ACC112 (cell line): ENCODE measurements around the gene SPP1.
"Not testable (repeated sequence)": the region's sequence is repeated elsewhere in the genome, so short reads cannot be mapped to it uniquely, and the experiment has no call there.

Source experiments
- H2AFZ ChIP-seq: fragments of 200-600 bp; sonication (generic); one replicate; pipeline ENCODE4 v1.6.0; 2017; ENCODE audit warnings: antibody characterized with exemption, low read length; ENCODE audit not compliant: unreplicated experiment
- H3K27ac ChIP-seq: fragments of 200-600 bp; sonication (generic); 2 replicates; pipeline ENCODE4 v1.5.1; 2014; ENCODE audit warnings: low read depth, mild to moderate bottlenecking, antibody characterized with exemption, low read length, moderate library complexity
- H3K27me3 ChIP-seq: fragments of 200-600 bp; sonication (generic); 2 replicates; pipeline ENCODE4 v1.6.1; 2014; ENCODE audit warnings: mild to moderate bottlenecking, antibody characterized with exemption, low read length, moderate library complexity, mixed read lengths; ENCODE audit not compliant: insufficient read depth
- H3K36me3 ChIP-seq: fragments of 200-600 bp; sonication (generic); 2 replicates; pipeline ENCODE4 v1.6.1; 2016; ENCODE audit warnings: mild to moderate bottlenecking, antibody characterized with exemption, low read length, moderate library complexity, mixed read lengths; ENCODE audit not compliant: insufficient read depth
- H3K4me1 ChIP-seq: fragments of 200-600 bp; sonication (generic); one replicate; pipeline ENCODE4 v1.6.1; 2016; ENCODE audit warnings: low read length, mixed read lengths; ENCODE audit not compliant: insufficient read depth, unreplicated experiment, control insufficient read depth
- H3K4me3 ChIP-seq: fragments of 200-600 bp; sonication (generic); 2 replicates; pipeline ENCODE4 v1.5.1; 2014; ENCODE audit warnings: mild to moderate bottlenecking, low read depth, low read length
- H3K79me2 ChIP-seq: fragments of 200-600 bp; sonication (generic); one replicate; pipeline ENCODE4 v1.6.0; 2016; ENCODE audit warnings: low read length; ENCODE audit not compliant: control insufficient read depth, unreplicated experiment, insufficient read depth

The SPP1 gene

DNA sequence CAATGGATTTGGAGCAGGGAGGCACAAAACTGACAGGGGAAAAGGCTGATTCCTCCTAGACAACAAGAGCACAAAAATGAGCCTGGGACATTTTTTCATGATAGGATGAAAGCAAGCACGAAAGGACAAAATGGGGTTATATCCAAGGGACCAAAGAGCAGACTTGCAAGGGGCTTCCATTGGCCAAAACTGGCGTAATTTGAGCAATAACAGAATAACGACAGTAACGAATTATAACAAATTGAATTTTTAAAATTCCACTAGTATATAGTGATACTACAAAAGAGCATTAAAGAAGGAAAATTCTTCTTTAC lies 10.3 kb downstream of the SPP1 start:
- no peaks in the 10 kb centered on the region for H3K36me3 ChIP-seq
- no peak overlapping the region for H3K4me3 ChIP-seq
- H3K27me3 ChIP-seq = no peaks in the 10 kb centered on the region
- no peaks in the 10 kb centered on the region for H3K4me1 ChIP-seq
- H3K27ac ChIP-seq = no peak overlapping the region
- no peaks in the 10 kb centered on the region for H3K79me2 ChIP-seq
- no peak overlapping the region for H2AFZ ChIP-seq

DNA sequence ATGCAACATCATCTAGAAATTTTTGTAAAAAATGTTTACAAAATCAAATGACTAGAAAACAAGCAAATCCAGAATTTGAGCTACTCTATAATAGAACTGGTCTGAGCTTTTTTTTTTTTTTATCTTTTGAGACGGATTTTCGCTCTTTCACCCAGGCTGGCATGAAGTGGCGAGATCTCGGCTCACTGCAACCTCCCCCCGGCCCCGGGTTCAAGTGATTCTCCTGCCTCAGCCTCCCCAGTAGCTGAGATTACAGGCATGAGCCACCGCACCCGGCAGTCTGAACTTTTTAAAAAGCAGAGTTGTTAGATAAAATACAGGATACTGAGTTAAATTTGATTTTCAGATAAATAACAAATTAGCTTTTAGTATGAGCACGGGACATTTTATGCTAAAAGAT lies 11.0 kb downstream of the SPP1 start:
- Histone ChIP-seq H3K4me1 (no peaks in the 10 kb centered on the region), H3K4me3 (no peak overlapping the region), H3K79me2 (no peaks in the 10 kb centered on the region), H2AFZ (no peak overlapping the region), H3K27ac (no peak overlapping the region), H3K36me3 (no peaks in the 10 kb centered on the region), H3K27me3 (no peaks in the 10 kb centered on the region)

GRCh38 chr4:87989765-87990164 lies 14.3 kb downstream of the SPP1 start:
- no peaks in the 10 kb centered on the region for H3K79me2 ChIP-seq
- no peaks in the 10 kb centered on the region for H3K27me3 ChIP-seq
- H3K36me3 ChIP-seq = no peaks in the 10 kb centered on the region
- H3K4me3 ChIP-seq = no peak overlapping the region
- no peak overlapping the region for H2AFZ ChIP-seq
- H3K4me1 ChIP-seq = no peaks in the 10 kb centered on the region
- no peak overlapping the region for H3K27ac ChIP-seq

GRCh38 chr4:87995435-87995834 lies 19.9 kb downstream of the SPP1 start:
- no peaks in the 10 kb centered on the region for H3K79me2 ChIP-seq
- no peak overlapping the region for H3K27ac ChIP-seq
- no peak overlapping the region for H3K4me3 ChIP-seq

DNA sequence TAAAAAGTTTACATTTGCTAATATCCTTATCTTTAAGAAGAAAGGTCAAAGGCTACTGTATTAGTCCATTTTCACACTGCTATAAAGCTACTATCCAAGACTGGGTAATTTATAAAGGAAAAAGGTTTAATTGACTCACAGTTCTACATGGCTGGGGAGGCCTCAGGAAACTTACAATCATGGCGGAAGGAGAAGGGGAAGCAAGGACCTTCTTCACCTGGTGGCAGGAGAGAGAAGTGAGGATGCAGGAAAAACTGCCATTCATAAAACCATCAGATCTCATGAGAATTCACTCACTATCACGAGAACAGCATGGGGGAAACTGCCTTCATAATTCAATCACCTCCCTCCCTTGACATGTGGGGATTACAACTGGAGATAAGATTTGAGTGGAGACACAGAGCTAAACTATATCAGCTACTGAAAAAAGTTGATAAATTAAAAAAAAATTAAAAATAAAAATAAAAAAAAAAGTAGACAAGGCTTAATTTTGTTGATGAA lies 23.7 kb downstream of the SPP1 start:
- H3K4me1 ChIP-seq, H3K79me2 ChIP-seq, H2AFZ ChIP-seq, H3K27ac ChIP-seq, H3K4me3 ChIP-seq, H3K36me3 ChIP-seq, H3K27me3 ChIP-seq: not testable (repeated sequence)

More at GRCh38 chr4:87995435-87995834, 19.9 kb downstream of the SPP1 start:
- H2AFZ ChIP-seq = no peak overlapping the region
- no peaks in the 10 kb centered on the region for H3K27me3 ChIP-seq
- no peaks in the 10 kb centered on the region for H3K36me3 ChIP-seq
- H3K4me1 ChIP-seq = no peaks in the 10 kb centered on the region

- Histone ChIP-seq H3K4me3 (no peak overlapping the region), H3K27ac (no peak overlapping the region), H3K36me3 (no peaks in the 10 kb centered on the region), H3K27me3 (no peaks in the 10 kb centered on the region), H3K4me1 (peaks cover 16% of the 10 kb centered on the region), H2AFZ (no peak overlapping the region), H3K79me2 (no peaks in the 10 kb centered on the region)
Measured at GRCh38 chr4:88001871-88002270, 26.4 kb downstream of the SPP1 start.

DNA sequence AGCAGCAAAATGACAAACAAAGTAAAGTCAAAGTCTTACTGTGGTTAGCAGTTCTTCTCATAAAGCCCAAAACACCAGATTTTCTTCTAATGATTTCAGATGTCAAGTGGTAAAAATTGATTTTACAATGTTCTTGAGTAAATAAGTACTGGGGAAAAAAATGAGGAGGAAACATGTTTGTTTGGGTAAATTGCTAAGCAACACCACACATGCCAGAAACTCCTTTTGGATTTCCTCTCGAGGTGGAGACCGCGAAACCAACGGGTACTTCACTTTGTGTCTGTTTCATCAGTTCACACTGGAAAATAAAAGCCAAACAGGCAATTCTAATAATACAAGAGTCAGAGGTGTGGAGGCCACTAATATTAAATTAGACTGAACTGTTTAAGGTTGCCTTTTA lies 27.3 kb downstream of the SPP1 start:
- Histone ChIP-seq H2AFZ (no peak overlapping the region), H3K4me1 (peaks cover 17% of the 10 kb centered on the region), H3K4me3 (no peak overlapping the region), H3K36me3 (no peaks in the 10 kb centered on the region), H3K27me3 (no peaks in the 10 kb centered on the region), H3K27ac (no peak overlapping the region), H3K79me2 (peaks cover 1% of the 10 kb centered on the region)

DNA sequence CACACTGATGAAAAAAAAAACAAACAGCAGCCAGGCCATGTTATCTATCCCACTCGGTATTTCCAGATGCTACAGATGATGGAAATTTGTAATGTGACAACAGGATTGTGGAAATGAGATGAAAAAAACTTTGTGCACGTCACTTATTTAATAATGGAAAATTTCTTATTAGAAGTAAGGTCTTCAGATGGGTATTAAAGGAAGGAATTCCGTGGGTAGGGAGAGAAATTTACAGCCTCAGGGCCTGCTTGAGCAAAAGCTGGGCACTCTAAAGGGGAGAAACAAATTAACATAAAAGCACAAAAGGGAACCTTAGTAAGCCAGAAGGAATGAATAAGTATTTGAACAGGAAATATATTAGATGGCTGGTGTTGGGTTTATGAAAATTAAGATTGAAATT lies 27.7 kb downstream of the SPP1 start:
- H2AFZ ChIP-seq = no peak overlapping the region
- no peak overlapping the region for H3K4me3 ChIP-seq
- no peak overlapping the region for H3K27ac ChIP-seq
- no peaks in the 10 kb centered on the region for H3K36me3 ChIP-seq
- peaks cover 6% of the 10 kb centered on the region for H3K79me2 ChIP-seq
- no peaks in the 10 kb centered on the region for H3K27me3 ChIP-seq
- peaks cover 17% of the 10 kb centered on the region for H3K4me1 ChIP-seq

DNA sequence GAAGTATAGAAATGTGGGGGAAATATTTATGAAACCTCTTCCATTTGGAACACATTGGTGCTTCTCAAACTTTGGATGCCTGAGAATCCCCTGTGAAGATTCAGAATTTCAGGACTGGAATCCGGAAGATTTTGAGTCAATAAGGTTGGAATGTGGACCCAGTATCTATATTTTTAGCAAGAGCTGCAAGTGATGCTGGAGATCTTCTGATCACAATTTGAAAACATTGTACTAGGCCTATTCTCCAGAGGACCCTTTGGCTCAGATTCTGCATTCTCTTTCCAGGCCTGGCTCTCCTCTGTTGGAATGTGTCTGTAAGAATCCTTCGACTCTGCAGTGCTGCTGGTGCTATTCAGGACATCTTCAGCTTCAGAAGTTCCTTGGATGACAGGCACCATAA lies 29.6 kb downstream of the SPP1 start:
- Histone ChIP-seq H3K27ac (peak overlapping the region; percentile 23; the same call in 1 of the 2 replicates), H3K4me3 (no peak overlapping the region), H3K36me3 (no peaks in the 10 kb centered on the region), H2AFZ (no peak overlapping the region), H3K79me2 (peaks cover 23% of the 10 kb centered on the region), H3K4me1 (peaks cover 20% of the 10 kb centered on the region), H3K27me3 (no peaks in the 10 kb centered on the region)

DNA sequence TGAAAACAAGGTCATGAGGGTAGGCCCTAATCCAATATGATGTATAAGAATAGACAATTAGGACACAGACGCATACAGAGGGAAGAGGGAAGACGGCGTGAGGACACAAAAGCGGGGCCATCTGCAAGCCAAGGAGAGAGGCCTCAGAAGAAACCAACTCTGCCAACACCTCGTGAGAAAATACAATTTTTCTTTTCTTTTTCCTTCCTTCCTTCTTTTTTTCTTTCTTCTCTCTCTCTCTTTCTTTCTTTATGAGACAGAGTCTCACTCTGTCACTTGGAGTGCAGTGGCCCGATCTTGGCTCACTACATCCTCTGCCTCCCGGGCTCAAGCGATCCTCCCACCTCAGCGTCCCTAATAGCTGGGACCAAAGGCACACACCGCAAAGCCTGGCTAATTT lies 30.4 kb downstream of the SPP1 start:
- H3K4me1 ChIP-seq = peaks cover 29% of the 10 kb centered on the region

DNA sequence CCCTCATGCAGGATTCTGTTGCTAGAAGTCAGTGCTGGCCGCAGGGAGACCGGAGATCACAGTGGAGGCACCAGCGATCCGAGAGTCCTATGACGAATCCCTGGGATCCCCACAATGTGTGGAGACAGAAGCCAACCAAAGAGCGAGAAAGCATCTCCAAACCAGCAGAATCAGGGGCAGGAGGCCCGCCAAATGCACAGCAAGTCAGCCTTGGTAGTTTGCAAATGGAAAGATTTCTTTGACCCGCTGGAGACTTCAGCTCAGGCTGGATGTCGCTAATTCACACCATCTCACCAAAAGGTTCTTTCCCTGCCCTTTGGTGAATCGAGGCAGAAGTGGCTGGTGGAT lies 31.4 kb downstream of the SPP1 start:
- Histone ChIP-seq H3K4me3 (peak overlapping the region; percentile 97), H3K79me2 (peaks cover 42% of the 10 kb centered on the region), H3K4me1 (peaks cover 34% of the 10 kb centered on the region), H3K36me3 (no peaks in the 10 kb centered on the region), H3K27ac (no peak overlapping the region), H3K27me3 (no peaks in the 10 kb centered on the region), H2AFZ (peak overlapping the region; percentile 61)

More for the DNA sequence above, 30.4 kb downstream of the SPP1 start:
- H3K36me3 ChIP-seq = no peaks in the 10 kb centered on the region
- no peak overlapping the region; the same call in 1 of the 2 replicates for H3K27ac ChIP-seq
- no peak overlapping the region for H3K4me3 ChIP-seq
- H2AFZ ChIP-seq = no peak overlapping the region
- H3K27me3 ChIP-seq = no peaks in the 10 kb centered on the region
- peaks cover 32% of the 10 kb centered on the region for H3K79me2 ChIP-seq
